Stomach (tissue), 4 donors: Measurements from ENCODE around the gene HTRA3.

ENCODE experiments used
- CTCF ChIP-seq, 7 experiments: fragments of 450-650 bp in 4 of 7; fragments of 200-600 bp in 3 of 7; sonication (generic) in 3 of 7; IDR thresholded peaks; one replicate each; pipeline ENCODE4 v1.5.1; 2016 to 2019; ENCODE audit warnings: antibody characterized with exemption in 7 of 7, control low read depth in 2 of 7, mild to moderate bottlenecking in 1 of 7
- POLR2A ChIP-seq, 4 donors: fragments of 450-650 bp; IDR thresholded peaks; one replicate each; pipeline ENCODE4 v1.6.1; 2016; ENCODE audit warnings: antibody characterized with exemption in 4 of 4, control low read depth in 2 of 4, mild to moderate bottlenecking in 1 of 4, moderate library complexity in 1 of 4
- POLR2AphosphoS5 ChIP-seq, 3 donors: sonication (generic); formaldehyde crosslinking; IDR thresholded peaks; one replicate each; pipeline ENCODE4 v1.6.1; 2016; ENCODE audit warnings: antibody characterized with exemption in 3 of 3

DNA sequence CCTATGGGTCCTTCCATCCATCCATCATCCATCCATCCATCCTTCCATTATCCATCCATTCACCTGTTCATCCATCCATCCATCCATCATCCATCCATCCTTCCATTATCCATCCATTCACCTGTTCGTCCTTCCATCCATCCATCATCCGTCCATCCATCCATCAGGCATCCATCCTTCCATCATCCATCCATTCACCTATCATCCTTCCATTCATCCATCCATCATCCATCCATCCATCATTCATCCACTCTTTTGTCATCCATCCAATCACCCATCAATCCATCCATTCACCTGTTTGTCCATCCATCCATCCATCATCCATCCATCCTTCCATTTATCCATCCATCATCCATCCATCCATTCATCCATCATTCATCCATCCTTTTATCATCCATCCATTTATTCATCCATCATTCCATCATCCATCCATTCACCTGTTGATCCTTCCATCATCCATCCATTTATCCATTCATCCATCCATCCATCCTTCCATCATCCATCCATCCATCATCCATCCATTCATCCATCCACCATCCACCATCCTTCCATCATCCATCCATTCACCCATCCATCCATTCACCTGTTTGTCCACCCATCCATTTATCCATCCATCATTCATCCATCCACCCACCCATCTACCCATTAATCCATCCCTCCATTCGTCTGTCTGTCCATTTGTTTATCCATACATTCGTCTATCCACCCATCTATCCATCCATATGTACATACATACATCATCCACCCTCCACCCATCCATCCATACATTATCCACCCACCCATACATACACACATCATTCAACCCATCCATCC is 35.7 kb upstream of the HTRA3 start:
- TF ChIP-seq POLR2A (IDR thresholded peaks at IDR 0.05) (no peak), CTCF (IDR thresholded peaks at IDR 0.05) (no peak), POLR2AphosphoS5 (IDR thresholded peaks at IDR 0.05) (no peak)
